Fibroblast of pulmonary artery (primary cell): Measurements from ENCODE around the gene HK3.

Experiments used
- DNase-seq: peaks from one replicate; pipeline ENCODE4 v3.0.0-alpha.2; 2010; ENCODE audit warnings: low read depth
- H3K4me3 ChIP-seq: replicated peaks from 2 replicates; pipeline ENCODE4 v1.5.1; 2011; ENCODE audit warnings: low read depth, mild to moderate bottlenecking, control low read depth, low read length, moderate library complexity
- CTCF ChIP-seq: IDR thresholded peaks from 2 replicates; pipeline ENCODE4 v1.5.1; 2011; ENCODE audit warnings: mild to moderate bottlenecking, control low read depth, low read length, inconsistent platforms; ENCODE audit errors: missing control alignments

Gene HK3

GRCh38 chr5:176862330-176862995 is 36.7 kb downstream of the HK3 start:
- no peak for TF ChIP-seq CTCF
- no peak overlapping the region for H3K4me3 ChIP-seq
- DNase-seq: no peak

- no peak overlapping the region for H3K4me3 ChIP-seq
- DNase-seq: no peak
- TF ChIP-seq CTCF: no peak
These were observed 37.9 kb downstream of the HK3 start for GRCh38 chr5:176861276-176861675.

- no peak overlapping the region for H3K4me3 ChIP-seq
- TF ChIP-seq CTCF: no peak
- no peak for DNase-seq
These were observed 38.8 kb downstream of the HK3 start for GRCh38 chr5:176860381-176860780.

- TF ChIP-seq CTCF: no peak
- H3K4me3 ChIP-seq: no peak overlapping the region
- no peak for DNase-seq
These were observed 39.2 kb downstream of the HK3 start for GRCh38 chr5:176859916-176860315.

GRCh38 chr5:176857894-176858273 is 41.3 kb downstream of the HK3 start:
- no peak for TF ChIP-seq CTCF
- no peak overlapping the region for H3K4me3 ChIP-seq
- DNase-seq: no peak

GRCh38 chr5:176857216-176857893 is 41.8 kb downstream of the HK3 start:
- DNase-seq: no peak
- TF ChIP-seq CTCF: no peak
- no peak overlapping the region for H3K4me3 ChIP-seq

GRCh38 chr5:176856746-176857145 is 42.4 kb downstream of the HK3 start:
- no peak overlapping the region for H3K4me3 ChIP-seq
- no peak for TF ChIP-seq CTCF
- no peak for DNase-seq
